Dermis microvascular lymphatic vessel endothelial cell (primary cell): ENCODE data around the gene ARL14EPL. TPM values are rescaled to one million over a fixed set of nuclear protein-coding genes. Genes with fewer than 3 reads are reported as not detected.

Source experiments
- DNase-seq, 2 donors: peaks; one replicate each; pipeline versions ENCODE4 v3.0.0 to v3.0.0-alpha.2; 2010; ENCODE audit warnings: low read depth in 2 of 2
- total RNA-seq: library from RNA; depleted of rRNA; stranded (reverse); fragments of >200 nt; gene quantifications from 2 replicates; pipeline ENCODE4 v1.2.1, GENCODE V29; 2014

Gene ARL14EPL
- under 0.01 and 0.13 TPM in 2 replicates for total RNA-seq

DNA sequence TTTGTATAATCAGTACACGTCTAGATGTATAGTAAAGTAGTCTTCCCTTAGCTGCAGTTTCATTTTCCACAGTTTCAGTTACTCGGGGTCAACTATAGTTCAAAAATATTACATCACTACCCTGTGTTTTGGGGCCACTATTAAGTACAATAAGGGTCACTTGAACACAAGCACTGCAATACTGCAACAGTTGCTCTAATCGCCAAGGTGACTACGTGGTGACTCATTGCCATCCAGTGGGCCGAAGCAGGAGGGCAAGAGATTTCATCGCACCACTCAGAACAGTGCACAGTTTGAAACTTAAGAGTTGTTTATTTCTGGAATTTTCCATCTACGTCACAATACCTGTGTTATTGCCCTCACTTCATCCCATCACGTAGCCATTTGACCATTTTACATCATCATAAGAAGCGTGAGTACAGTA is at the start of gene ARL14EPL:
ARL14EPL (plus strand) TSS at position 379 of the 424 bp plus-strand sequence. CDS start 18,994 bp downstream, outside the sequence.
- peak; percentile 93 to 94 for DNase-seq

GRCh38 chr5:115983519-115983918 is 48.8 kb upstream of the ARL14EPL start:
- no peak for DNase-seq

DNA sequence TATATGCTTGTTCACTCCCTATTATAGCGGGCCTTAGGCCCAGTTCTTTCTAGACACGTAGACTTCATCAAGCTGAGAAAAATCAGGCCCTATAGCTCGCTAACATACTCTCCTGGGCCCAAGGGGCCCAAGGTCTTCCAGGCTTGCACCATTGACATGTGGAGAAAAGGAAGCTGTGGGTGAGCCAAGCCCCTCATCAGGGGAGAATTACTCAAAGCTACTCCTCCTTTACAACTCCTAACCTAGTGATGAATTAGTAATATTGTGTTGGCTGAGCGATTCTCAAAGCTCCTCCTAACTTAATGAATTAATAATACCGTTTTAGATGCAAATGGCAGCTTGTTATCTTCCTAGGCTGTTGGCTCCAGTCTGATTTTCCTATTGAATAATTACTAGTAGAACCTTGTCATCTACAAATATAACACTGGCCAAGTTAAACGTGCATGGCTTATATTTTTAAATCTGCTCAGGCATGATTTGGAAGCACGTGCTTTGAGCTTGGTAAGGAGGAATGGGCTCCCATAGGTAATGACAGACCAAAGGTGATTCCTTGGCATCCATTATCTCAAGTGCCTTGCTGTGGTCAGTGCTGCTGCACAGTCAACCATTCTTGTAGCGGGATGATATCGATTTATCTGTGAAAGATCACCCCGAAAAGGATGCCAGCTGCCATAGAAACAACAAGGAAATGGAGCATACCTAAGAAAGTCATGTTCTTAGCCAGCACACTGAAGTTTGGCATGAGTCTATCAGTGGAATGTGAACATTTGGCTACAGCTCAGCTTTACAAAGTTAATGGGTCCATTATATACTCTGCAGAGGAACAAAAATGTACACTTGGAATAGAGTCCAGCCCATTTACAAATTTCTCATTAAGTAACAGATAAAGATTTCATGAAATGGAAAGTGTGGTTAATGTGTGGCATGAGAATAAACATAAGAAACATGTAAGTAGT is 46.2 kb upstream of the ARL14EPL start:
- no peak for DNase-seq

DNA sequence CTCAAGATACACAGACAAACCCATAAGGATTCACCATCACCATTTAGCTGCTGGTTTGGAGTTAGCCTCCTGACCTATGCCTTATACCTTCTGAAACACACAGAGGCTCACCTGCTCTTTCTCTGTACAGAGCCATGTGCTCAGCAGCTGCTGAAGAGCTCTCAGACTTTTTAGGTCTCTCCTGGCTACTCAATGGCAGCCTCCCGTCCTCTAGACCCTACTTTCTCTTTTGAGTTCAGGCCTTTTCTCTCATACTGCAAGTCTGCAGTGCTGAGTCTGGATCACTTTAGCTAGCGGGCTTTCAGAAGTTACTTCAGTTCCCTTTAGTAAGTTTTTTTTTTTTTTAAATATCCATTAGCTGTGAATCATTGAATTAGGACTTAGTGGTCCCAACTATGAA is 44.3 kb upstream of the ARL14EPL start:
- DNase-seq = no peak

- DNase-seq = no peak
Observed at GRCh38 chr5:115992848-115993350, 39.4 kb upstream of the ARL14EPL start.

DNA sequence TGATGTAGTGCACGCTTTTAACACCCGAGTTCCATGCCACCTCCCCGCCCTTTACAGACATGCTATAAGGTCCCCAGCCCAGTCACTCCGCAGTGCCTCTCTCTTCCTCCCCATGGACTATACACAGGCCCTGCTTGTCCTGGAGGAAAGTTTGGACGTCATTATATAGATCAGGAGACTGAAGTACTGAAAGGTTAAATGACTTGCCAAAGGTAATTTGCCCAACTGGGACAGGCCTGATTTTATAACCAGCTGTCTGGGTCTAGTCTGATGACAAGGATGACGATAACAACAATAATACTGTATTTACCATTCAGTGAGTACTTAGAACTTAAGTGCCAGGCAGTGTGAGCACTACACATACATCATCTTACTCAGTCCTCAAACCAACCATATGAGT is 36.9 kb upstream of the ARL14EPL start:
- DNase-seq = no peak

GRCh38 chr5:116002116-116002906 is 30.0 kb upstream of the ARL14EPL start:
- DNase-seq = no peak

DNA sequence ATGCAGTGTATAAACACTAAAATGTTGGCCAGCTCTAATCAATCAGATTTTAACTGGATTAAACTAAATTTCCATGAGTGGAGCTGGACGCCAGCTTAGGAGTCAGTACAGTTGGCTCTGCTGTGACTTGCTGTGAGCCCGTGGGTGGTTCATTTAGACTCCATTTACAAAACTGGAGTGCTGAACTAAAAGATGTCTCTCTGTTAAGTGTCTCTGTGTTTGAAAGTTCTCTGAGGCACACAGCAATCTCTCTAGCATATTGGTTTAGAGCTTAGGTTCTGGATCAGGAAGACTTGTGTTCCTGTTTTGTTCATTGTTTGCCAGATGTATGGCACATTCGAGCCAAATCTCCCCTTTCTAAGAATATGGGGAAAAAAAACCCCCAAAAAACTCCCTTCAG is 28.0 kb upstream of the ARL14EPL start:
- no peak for DNase-seq

DNA sequence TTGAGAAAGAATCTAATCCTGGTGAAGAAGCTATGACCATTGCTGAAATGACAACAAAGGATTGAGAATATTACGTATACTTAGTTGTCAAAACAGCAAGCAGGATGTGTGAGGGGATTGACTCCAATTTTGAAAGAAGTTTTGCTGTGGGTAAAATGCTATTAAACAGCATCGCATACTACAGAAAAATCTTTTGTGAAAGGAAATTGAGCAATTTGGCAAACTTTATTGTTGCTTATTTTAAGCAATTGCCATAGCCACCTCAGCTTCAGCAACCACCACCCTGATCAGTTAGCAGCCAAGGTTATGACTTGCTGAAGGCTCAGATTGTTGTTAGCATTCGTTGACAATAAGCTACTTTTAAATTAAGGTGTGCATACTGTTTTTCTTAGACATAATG is 22.5 kb upstream of the ARL14EPL start:
- DNase-seq = no peak

DNA sequence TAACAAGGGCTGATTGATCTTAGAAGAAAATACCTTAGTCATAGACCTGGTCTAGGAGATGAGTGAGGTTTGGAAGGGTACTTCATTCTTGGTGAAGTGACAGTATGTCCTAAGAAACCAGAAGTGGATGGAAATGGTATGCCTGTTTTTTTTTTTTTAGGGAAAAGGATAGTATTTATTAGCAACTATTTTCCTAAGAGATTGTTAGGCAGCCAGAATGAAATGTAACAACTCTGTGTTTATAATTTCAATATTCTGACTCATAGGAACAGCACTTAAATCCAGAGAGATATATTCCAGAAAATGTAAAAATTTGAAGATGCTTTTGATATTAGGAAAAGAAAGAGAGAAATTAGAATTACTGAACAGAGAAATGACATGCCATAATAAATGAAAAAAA is 21.2 kb upstream of the ARL14EPL start:
- no peak for DNase-seq

- no peak for DNase-seq
Observed at GRCh38 chr5:116013207-116013785, 19.0 kb upstream of the ARL14EPL start.

GRCh38 chr5:116013936-116014335 is 18.3 kb upstream of the ARL14EPL start:
- DNase-seq = no peak

- DNase-seq = no peak
Observed at GRCh38 chr5:116023619-116024018, 8.7 kb upstream of the ARL14EPL start.

- DNase-seq = no peak
Observed at GRCh38 chr5:116025866-116026265, 6.4 kb upstream of the ARL14EPL start.

DNA sequence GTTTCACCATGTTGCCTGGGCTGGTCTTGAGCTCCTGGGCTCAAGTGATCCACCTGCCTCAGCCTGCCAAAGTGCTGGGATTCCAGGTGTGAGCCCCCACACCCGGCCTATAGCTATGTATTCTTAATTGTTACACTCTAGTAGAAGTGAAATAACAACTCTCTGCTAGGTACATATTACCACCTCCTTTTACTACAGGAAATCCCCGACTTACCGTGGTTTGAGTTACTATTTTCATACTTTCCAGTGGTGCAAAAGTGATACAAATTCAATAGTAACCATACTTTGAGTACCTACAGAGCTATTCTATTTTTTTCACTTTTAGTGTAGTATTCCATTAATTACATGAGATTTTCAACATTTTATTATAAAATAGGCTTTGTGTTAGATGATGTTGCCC is 719 bp downstream of the ARL14EPL start:
- DNase-seq = no peak

GRCh38 chr5:116035123-116035522 is 2.9 kb downstream of the ARL14EPL start:
- no peak for DNase-seq

DNA sequence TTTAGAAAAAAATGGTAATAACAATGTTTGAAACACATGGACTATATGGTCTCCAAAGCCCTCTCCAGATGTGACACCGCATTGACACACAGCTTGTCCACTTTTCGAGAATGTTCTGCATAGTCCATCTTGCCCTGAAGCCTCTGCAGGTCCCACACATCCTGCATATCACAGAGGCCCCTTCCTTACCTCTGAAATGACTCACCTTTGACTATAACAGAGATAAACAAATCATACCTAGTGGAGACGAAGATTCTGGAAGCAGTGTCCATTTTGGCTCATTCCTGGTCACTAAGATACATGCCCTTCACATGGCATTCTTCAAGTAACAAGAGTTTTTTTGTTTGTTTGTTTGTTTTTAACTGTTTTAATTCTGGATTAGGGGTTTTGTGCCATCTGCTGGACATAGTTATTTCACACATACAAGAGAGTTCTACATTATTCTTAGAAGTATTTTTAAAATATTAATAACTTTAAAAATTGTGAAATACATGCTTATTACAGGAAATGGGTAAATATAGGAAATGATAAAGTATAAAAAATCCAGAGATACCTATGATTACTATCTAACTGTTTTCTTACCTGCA is 5.1 kb downstream of the ARL14EPL start:
- DNase-seq = peak in 1 of 2 donors; percentile 7

DNA sequence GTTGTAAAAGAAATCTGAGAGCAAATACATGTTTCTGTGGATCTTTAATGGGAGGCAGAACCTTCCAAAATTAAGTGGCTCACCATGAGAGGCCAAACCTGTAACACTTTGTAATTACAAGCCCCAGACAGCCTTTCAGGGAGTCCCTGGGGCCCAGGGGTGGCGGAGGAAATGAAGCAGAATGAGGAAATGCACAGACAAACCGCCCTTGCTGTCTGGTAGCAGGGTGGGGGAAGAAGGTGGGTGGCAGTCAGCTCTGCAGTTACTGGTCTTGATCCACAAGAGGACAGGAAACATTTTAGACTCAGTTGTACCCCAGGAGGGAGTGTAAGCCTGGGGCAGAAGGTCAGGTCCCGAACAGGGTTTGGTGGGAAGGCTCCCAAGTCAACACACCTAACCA is 6.5 kb downstream of the ARL14EPL start:
- DNase-seq = no peak

- DNase-seq = no peak
Observed at GRCh38 chr5:116042375-116042774, 10.1 kb downstream of the ARL14EPL start.

DNA sequence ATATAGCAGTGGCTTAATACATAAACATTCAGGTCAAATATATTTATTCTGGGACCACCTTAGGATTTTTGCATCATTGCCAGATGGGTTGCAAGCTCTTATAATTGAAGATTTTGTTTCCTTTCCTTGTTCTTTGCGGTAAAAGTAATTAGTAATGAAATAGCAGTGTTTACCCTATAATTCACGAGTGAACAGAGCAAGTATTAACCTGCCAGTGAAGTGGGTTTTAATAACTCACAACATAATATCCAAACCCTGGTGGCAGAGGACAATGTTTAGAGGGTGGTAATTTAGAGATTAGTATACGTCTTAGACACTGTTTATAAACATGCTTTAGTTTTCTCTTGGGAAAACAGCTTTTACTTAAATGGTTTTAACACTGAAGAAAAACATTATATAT is 11.8 kb downstream of the ARL14EPL start:
- no peak for DNase-seq

GRCh38 chr5:116045821-116046220 is 13.5 kb downstream of the ARL14EPL start:
- DNase-seq = no peak
